22Rv1 (cell line): ENCODE results near the gene MACROH2A1.

ENCODE experiments used
- CTCF ChIP-seq: fragments of 450-650 bp; IDR thresholded peaks from 2 replicates; pipeline ENCODE4 v1.5.1; 2017; ENCODE audit warnings: mild to moderate bottlenecking
- ZFX ChIP-seq: fragments of 450-650 bp; IDR thresholded peaks from 2 replicates; pipeline ENCODE4 v1.6.1; 2017; ENCODE audit warnings: antibody characterized with exemption, borderline replicate concordance

GRCh38 chr5:135375040-135375793 is 23.8 kb downstream of the MACROH2A1 start:
- no peak for TF ChIP-seq CTCF
- no peak for TF ChIP-seq ZFX
